NCI-H1048 (cell line): ENCODE data around the gene CFAP70.

Experiments
- DNase-seq: peaks from one replicate; lab custom pipeline; 2025; lab: John Stamatoyannopoulos, UW

The CFAP70 gene

DNA sequence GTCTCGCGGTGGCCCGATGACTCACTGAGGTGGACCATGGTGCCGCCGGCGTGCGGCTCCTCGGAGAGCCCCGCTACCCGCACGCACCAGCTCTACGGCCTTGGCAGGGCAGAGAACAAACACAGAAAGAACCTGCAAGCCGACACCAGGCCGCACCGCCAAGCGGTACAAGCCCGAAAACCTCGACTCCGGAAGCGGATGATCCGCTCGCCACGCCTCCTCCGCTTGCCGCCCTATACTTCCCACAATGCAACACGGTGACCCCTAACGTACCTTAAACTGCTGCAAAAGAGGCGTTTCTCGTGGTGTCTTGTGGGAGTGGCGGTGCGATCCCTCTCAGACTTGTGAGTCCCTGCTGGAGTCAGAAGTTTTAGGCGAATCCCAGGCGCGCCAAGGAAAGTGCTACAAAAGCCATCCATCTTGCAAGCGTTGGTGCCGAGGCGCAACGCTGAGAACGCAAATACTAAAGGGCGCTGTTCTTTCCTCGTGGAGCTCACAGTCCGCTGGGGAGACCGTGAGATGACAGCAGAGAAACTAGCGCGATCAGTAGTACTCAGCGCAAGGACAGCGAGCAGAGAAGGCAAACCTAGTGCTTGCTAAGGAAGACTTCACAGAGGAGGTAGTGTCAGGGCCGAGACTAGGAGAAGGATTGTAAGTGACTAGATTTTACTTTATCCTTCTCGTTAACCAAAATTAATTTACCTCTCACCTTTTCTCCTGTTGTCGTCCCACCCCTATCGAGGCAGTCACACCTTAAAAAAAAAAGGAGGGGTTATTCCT, 106.0 kb downstream of the CFAP70 start, which contains the start of gene MRPS16:
Gene MRPS16, minus strand, starts transcription at position 200 of the 780 bp plus-strand sequence. Its CDS starts 162 bp downstream, at position 38.
- peak; percentile 91 for DNase-seq

GRCh38 chr10:73251683-73252444, 106.8 kb downstream of the CFAP70 start:
- DNase-seq: no peak

DNA sequence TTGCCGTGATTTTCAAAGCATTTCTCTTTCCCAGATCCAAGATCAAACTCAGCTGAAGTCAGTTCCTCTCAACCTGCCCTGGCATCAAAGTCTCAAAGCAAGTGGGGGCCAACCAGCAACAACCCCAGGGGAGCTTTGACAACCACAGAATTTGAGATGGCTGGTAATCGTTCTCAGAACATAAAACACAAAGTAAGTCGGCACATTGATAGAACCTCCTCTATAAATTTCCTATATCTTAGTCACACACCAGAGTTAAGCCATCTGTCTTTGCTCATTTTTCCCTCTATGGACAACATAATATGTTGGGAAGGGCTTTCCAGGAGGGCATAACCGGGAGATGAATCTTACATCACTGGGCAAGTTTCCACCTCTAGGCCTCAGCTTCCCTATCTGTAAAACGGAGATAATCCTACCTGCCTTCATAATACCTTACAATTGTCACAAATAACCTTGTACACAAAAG, 110.4 kb downstream of the CFAP70 start:
- DNase-seq: no peak

DNA sequence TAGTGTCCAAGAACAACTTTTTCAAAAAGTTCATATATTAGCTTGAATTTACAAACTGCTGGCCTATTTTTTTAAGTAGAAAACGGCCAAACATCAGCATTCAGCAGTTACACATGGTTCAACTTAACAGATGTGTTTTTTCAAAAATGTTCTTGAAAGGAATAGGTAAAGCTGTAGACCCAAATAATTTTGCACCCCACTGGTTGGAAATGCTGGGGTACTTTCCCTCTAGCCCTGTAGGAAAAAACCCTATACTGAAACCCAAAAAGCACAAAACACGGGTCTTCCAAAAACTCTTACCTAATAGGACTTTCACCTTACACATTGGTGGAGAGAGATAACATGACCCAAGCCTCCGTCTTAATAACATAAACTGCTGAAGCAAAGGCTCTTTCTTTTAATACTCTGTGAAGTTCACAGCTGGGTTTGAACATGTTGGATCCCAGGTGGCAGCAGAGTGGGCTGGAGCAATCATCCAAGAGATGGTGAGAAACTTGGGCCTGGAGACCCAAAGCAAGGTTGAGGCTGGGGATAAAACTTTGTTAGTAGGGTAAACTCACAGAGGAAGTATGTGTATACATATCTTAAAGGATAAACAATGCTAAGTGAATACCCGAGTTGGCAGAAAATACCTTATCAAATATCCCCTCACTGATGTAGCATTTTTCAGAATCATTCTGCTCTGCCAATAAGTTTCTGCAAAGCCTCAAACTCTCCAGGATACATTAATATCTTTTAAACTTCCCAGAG, 111.0 kb downstream of the CFAP70 start:
- DNase-seq: no peak

DNA sequence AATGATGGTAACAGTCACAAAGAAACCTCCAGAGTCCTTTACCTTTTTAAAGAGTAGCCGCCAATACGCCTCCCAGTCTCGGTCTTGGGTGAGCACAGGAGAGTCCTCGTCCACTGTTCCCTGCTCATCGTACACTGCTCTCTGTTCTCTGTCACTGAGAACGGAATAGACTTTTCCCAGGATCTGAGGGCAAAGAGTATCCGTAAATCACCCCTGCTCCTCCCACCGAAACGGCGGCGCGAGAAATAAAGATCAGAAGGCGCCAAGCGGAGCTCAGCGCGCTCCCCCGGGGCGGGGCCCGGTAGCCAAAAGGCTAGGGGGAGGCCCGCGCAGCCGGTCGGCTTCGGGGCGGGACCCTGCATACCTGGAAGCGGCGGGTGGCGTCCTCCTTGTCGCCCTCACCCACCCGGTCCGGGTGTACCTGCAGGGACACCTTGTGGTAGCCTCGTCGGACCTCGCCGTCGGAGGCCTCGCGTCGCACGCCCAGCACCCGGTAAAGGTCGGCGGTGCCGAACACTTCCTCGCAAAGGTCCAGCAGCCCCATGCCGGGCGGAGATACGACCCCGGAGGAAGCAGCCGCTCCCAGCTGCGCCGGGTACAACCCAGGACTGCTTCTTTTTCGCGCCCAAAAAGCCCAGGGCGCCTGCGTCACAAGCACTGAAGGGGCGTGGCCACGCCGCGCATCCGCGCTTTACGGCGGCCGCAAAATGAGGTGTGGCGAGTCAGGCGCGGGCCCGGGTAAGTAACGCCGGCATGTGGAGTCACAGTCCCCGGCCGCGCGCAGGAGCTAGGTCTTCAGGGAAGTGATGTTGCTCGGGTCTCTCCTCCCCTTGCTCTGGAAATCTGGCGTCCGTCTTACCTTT, 111.8 kb downstream of the CFAP70 start, which contains the start of gene DNAJC9:
Gene DNAJC9, minus strand, starts transcription at position 610 of the 863 bp plus-strand sequence. Its CDS starts 66 bp downstream, at position 544.
- DNase-seq: peak; percentile 84

DNA sequence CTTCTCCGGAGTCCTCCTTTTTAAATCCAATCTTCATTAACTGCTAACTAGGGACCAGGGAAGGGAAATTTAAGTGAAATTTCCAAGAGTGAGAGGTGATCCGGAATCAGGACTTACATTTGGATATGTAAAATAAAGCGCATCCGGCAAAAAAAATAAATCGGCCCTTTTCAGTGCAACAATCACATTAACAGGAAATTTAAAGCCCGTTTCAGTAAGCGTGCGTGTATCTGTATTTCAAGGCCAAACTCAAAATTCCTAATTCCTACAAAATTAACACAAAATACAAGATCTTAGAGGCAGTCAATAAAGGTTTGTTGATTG, 112.4 kb downstream of the CFAP70 start:
- DNase-seq: no peak

DNA sequence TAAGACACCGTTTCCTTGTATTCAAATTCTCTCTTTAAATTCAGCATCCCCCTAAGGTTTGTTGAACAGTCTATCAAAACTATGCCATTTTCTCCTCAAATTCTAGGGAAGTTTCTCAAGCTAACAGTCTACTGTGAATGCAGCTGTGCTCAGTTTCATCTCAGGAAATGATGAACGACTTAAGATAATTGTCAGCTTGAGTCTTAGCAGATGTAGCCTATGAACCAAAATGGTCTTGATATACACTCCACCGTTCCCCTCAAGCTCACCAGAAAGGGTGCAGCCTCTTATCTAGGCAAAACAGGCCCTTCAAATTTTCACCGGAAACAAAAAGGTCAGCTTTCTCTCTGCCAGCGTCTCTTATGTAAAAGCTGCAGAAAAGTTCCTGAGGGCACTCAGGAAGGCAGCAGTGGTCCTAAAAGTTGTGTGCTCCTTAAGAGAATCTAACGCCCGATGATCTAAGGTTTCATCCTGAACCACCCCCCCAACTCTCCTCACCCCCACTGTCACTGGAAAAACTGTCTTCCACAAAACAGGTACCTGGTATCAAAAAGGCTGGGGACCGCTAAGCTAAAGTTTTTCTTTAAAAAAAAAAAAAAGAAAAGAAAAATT, 113.7 kb downstream of the CFAP70 start:
- no peak for DNase-seq

DNA sequence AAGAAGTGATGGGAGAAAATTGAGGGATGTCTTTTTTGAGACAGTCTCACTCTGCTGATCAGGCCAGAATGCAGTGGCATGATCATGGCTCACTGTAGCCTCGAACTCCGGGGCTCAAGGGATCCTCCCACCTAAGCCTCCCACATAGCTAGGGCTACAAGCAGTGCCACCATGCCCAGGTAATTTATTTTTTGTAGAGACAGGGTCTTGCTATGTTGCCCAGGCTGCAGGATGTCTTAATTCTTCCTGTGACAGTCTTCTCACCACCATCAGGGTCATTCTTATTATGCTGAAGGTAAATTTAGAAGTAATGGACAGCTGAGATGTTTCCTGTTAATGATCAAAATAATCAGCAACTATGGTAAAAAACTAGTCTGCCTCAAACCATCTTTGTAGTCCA, 118.8 kb downstream of the CFAP70 start:
- DNase-seq: no peak

GRCh38 chr10:73238990-73239566, 119.6 kb downstream of the CFAP70 start:
- DNase-seq: no peak

GRCh38 chr10:73234695-73235094, 124.0 kb downstream of the CFAP70 start:
- DNase-seq: no peak

DNA sequence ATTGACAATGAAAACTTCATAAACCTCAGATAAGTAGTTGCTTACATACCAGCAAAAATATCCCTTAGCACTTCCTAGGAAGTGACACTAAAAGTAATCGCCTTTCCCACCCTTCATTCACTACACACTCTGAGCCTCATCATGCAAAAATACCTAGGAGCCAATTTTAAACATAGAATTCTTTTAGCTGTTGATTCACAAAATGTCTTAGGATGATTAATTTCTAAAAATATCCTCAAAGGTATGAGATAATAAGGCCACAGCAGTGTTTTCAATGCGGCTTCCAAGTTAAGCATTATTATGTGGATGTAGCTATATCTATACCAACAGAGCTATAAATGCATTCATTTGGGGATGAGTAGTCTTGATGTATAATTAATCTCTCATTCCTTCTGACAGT, 124.8 kb downstream of the CFAP70 start:
- no peak for DNase-seq

- no peak for DNase-seq
Observed at GRCh38 chr10:73232887-73233286, 125.8 kb downstream of the CFAP70 start.

DNA sequence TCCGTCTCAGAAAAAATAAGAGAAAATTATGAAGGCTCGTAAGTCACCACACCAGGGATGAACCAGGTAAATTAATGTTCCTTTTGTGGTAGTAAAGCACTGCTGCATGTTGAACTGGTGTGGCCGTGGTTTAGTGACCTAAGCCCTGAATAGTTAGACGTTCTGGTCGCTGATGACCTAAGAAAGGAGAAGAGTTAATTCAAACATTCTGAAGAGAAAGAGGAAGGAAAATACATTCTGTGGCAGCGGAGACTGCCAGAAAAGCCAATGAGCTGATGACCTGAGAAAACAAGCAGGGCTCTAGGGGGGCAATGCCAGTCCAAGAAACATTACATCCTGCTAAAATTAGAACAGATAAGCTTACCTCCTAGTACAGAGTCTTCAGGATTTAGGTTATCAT, 129.1 kb downstream of the CFAP70 start:
- DNase-seq: no peak

DNA sequence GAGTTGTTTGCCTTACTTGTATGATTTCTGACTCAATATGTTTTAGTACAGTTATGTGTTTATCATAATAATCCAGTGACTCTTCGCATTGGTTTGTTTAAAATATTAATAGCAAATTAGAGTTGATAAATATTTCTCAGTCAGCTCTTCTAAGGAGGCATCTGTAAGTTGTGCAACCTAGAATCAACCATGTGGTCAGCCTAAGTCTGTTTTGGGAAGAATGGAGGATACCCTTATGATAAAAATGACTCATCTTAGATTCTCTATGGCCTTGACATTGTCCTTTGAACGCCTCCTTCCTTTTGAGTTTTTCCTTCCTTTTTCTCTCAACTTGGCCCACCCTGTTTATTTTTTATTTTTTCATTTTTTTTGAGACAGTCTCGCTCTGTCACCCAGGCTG, 130.4 kb downstream of the CFAP70 start:
- DNase-seq: no peak

DNA sequence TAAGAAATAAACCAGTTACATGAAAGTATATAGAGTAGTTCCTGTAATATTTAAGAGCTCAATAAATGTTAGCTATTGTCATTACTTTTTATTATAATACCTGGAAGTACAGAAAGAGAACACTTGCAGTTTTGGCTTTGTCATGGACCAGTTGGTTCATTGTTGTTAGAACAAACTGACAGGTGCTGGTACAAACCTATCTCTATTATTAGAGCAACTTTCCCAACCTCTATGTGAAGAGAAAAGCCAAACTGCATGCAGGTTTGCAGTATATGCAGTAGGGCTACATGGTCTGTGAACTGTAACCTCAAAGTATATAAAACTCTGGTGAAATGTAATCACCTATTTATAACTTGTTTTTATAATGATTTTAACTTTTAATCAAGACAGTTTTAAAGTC, 132.0 kb downstream of the CFAP70 start:
- no peak for DNase-seq

- DNase-seq: no peak
Observed at GRCh38 chr10:73225518-73225917, 133.1 kb downstream of the CFAP70 start.

DNA sequence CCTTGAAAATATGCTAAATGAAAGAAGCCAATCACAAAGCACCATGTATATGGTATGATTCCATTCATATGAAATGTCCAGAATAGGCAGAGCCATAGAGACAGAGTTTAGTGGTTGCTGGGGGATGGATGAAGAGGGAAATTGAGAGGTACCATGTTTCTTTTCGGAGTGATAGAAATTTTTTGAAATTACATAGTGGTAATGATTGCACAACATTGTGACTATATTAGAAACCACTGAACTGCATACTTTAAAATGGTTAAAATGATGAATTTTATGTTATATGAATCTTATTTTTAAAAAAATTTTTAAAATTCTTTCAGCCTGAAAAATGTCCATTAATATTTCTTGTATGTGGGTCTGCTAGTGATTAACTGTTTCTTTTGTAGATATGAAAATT, 137.7 kb downstream of the CFAP70 start:
- DNase-seq: no peak

DNA sequence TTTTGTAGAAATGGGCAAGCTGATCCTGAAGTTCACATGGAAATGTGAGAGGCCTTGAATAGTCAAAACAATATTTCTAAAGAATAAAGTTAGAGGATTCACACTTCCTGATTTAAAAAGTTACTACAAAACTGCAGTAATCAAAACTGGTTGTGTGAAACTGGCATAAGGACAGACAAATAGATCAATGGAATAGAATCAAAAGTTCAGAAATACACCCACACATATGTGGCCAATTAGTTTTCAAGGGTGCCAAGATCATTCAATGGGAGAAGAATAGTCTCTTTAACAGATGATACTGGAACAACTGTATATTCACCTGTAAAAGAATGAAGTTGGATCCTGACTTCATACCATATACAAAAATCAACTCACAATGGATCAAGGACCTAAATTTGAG, 139.3 kb downstream of the CFAP70 start:
- no peak for DNase-seq

GRCh38 chr10:73218431-73219191, 140.1 kb downstream of the CFAP70 start:
- no peak for DNase-seq

- no peak for DNase-seq
Observed at GRCh38 chr10:73217628-73218027, 141.0 kb downstream of the CFAP70 start.
